Measurements from ENCODE around the gene KIF6.
"Not testable (repeated sequence)": the region's sequence is repeated elsewhere in the genome, so short reads cannot be mapped to it uniquely, and the experiment has no call there.

The KIF6 gene

DNA sequence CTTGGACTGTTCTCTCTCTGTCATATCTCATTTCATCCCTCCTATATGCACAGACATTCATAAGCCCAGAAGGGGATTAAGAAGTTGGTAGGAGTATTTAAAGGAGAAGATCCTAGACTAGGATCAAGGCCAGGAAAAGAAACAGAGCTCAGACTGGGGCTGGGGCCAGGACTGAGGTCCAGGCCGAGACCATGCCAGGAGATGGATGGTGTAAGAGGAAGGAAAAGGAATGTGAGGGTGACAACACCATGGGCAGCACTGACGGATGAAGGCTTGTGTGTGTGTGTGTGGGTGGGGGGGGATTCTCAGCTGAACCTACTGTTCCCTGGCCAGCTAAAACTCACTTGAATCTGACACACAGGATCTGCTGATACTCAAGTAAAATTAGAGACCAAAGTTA is 182.1 kb downstream of the KIF6 start:
- no peak for DNase-seq

DNA sequence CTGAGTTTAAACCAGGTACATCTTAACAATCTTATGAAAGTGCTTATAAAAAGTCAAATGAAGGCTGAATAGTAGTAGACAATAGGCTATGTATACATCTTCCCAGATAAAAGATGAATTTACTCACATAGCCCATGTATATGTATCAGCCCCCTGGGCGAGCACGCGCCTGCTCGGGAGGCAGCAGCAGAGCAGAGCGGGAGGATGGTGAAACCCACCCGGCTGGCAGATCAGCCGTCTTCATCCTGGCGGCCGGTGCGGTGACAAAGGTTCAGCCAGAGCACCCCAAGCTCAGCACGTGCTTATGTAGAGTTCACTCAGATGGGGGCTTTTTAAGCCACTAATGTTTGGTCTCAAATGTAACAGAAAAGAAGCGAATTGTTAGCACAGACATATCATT is 184.8 kb downstream of the KIF6 start:
- no peak for DNase-seq

DNA sequence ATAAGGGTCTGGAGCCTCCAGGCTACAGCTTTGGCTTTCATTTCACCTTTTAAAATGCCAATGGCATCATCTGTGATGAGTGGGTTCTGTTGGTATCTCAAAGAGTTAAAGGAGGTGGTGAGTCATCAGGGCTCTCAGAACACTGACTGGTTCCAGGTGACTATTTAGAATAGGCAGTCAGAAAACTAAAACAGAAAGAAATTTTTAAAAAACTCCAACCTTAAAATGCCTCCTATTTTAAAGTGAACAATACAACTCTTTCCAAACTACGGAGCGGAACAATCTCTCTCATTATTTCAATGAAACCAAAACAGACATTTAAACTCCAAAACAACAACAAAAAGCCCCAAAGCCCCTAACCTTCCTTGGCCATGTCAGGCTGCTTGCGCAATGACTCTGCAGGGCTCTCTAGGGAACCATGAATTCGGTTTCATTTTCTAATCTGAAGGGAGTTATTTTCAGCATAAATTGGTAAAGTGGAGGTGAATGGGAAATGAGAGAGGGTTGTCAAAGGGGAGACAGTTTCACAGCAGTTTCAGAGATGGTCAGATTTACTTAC is 194.9 kb downstream of the KIF6 start:
- DNase-seq = no peak

DNA sequence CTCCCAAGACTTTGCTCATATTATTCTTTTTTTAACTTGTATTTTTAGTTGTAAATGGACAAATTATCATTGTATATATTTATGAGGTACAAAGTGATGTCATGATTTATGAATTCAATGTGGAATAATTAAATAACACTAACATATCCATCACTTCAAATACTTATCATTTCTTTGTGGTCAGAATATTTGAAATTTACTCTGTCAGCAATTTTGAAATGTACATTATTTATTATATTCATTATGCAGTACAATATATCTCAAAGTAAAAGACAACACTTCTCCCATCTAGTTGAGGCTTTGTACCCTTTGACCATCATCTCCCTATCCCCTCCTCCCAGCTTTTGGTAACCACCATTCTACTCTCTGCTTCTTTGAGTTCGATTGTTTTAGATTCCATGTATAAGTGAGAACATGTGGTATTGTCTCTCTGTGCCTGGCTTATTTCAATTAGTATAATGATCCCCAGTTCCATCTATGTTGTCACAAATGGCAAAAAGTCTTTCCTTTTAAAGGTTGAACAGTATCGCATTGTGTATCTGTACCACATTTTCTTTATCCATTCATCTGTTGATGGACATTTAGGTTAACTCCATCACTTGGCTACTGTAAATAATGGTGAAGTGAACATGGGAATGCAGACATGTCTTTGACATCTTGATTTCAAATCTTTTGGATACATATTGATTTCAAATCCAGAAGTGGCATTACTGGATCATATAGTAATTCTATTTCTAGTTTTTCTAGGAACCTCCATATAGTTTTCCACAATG is 197.2 kb downstream of the KIF6 start:
- DNase-seq = no peak

DNA sequence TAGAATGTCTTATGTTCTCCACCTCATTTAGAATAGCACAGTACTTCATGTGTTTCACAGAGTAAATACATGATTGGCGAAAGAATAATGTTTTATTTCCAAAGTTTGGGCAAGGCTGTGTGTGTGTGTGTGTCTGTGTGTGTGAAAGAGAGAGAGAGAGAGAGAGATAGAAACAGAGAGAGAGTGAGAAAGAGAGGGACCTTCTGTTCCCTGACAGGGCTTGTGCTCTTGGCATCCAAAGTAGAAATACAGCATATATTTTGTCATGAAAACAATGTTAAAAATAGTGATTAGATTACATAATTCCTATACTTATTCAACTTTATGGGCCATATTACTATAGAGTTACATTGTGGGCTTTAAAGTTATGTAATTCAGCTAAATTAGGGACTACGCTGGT is 201.2 kb downstream of the KIF6 start:
- no peak for DNase-seq

GRCh38 chr6:39521958-39522357 is 203.2 kb downstream of the KIF6 start:
- no peak for DNase-seq

DNA sequence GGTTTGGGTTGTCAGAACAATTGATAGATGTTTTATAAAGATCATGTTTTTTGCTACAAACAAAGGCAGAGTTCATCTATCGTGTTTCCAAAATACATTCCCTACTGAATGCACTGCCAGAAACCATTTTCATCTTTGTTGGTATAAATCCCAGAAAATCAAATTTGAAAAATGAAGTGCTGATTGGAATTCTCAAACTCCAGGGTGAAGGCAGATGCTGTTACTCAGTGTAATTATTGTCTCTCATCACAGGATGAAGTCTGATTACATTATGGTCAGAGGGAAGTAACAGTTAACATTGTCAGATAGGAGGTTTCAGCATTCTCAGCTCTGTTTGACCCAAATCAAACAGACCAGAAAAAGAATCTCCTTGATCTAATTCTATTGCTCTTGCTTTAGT is 204.3 kb downstream of the KIF6 start:
- DNase-seq = no peak

DNA sequence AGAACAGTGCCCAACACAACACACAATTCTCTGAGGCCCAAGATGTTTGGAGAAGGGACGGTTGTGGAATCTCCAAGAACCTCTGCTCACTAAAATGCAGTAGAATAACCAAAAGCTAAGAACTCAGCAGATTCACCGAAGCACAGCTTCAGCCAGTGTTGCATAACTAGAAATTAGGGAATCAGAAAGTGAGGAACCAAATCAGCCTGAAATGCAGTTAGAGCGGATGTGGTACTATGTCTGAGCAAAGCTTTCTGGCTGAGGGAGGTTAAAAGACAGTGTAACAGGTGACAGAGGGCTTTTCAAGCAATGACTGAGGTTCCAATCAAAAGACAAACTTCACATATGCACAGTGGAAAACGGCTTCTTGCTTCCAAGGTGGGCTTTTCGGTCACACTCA is 204.8 kb downstream of the KIF6 start:
- DNase-seq = no peak

DNA sequence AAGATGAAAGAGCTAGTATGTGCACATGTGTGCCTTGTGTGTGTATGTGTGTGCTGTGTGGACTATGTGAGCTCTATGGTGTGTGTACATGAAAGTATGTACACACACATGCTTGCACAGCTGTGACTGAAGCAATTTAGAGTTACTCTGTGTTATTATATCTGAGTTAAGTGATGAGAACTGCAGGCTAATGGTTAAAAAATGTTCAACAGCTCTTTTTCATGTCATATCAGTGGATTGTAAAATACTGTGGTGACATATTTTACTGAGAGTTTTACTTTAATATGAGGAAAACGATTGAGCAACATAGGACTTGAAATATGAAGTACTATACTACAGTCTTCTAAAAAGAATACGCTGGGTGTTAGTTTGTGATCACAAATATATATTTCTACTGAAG is 207.0 kb downstream of the KIF6 start:
- DNase-seq = no peak

GRCh38 chr6:39517756-39518155 is 207.5 kb downstream of the KIF6 start:
- DNase-seq = no peak

DNA sequence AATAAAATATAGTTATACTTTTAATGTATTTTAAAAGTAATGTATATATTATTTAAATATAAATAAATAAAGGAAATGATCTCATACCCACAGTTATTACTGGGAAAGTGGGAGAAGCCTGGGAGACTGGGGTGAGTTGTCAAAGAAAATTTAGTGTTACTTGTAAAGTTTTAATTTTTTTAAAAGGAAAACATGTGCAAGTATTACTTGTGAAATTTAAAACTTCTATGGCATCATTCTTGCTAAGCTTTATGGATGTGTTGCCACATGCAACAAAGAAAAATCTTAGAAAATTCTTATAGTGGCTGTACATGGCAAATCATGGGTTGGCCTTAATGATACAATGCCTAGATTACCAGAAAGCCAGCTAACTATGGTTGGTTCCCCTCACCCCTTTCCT is 208.7 kb downstream of the KIF6 start:
- no peak for DNase-seq

DNA sequence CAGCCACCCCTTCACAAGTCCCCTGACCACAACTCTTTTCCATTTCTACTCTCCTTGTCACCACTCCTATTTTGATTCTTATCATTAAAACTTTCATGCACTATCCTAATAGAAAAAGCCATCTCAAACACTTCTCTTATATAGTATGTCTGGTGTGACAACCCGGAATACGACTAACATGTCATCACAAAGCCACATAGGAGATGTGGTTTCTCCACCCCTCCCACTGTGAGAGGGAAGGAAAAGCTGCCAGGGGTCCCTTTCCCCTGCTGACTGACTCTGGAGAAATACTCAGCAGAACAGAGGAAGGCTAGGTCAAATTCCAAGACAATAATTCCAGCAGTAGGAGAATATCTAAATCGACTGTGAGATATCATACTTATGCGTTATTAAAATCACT is 209.7 kb downstream of the KIF6 start:
- no peak for DNase-seq

DNA sequence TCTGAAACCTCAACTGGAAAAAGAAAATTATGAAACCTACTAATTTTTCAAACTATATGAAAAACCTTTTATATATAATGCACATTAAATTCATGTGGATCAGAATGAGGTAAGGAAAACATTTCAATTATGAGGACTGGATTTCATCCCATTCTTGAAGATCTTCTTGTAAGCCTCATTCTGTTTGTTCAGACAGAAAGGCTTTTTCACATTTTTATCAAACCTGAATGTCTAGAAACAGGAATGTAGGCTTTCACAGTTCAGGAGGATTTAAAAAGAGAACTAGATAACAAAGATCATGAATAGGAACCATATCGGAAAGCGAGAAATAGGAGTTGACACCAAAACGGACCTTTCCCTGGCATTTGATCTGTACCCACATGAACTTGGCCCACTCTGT is 210.2 kb downstream of the KIF6 start:
- no peak for DNase-seq

- not testable (repeated sequence) for DNase-seq
Measured at GRCh38 chr6:39509831-39510230, 215.4 kb downstream of the KIF6 start.

GRCh38 chr6:39508515-39508914 is 216.7 kb downstream of the KIF6 start:
- no peak for DNase-seq

DNA sequence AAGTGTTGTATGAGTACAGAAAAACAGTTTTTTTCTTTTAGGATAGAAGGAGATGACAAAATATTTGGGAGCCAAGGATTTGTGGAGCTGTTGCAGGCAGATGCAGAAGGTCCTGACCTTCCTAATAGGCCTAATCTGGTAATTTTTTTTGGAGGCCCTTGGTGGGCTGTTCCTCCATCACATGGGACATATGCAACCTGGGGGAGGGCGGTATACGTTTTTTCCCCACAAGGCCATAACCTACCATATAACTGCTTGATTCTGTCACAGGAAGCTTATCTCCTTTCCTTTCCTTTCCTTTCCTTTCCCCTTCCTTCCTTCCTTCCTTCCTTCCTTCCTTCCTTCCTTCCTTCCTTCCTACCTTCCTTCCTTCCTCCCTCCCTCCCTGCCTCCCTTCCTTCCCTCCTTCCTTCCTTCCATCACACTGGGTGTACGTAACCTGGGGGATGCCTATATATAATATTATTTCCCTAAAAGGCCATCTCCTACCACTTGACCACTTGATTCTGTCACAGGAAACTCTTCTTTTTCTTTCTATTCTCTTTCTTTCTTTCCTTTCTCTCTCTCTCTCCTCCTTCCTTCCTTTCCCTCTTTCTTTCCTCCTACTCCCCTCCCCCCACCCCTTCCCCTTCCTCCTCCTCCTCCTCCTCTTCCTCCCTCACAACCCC is 217.7 kb downstream of the KIF6 start:
- DNase-seq = no peak

GRCh38 chr6:39502362-39502955 is 222.7 kb downstream of the KIF6 start:
- DNase-seq = not testable (repeated sequence)

GRCh38 chr6:39499053-39499452 is 226.2 kb downstream of the KIF6 start:
- DNase-seq = no peak

- no peak for DNase-seq
Measured at GRCh38 chr6:39498096-39498495, 227.1 kb downstream of the KIF6 start.

GRCh38 chr6:39496915-39497314 is 228.3 kb downstream of the KIF6 start:
- no peak for DNase-seq

DNA sequence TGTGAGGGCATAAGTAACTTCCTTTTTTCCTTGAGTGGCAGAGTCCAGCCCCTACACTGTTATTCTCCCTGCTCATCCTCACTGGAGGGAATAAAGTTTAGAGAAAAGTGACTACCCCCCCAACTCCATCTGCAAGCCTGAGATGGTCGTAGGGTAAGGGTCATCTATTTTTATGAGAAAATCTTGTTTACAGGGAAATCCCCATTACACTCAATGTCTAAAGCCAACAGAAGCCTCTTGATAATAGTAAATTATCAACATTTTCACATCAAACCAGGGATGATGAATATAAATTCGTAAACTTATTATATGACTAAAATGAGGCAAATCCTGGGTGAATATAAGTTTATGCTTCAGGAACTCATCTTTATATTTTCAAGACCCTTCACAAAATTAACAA is 228.8 kb downstream of the KIF6 start:
- no peak for DNase-seq

- DNase-seq = no peak
Measured at GRCh38 chr6:39495640-39496039, 229.6 kb downstream of the KIF6 start.

DNA sequence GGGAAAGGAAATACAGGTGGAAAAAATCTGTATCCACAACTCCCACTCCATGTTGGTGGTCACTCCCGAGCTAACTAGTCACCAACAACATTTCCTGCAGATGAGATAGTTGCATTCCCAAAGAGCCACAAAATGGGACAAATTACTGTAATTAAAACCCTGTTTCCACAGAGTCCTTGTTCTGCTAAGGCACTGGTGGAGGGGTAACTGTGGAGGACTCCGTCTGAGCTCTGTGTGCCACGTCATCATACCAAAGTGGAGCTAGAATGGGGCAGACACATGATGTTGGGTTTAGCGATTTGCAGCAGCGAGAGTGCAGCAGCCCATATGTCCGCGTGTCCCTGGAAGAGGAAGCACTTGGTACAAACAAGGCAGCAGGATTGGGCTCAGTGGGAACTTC is 230.2 kb downstream of the KIF6 start:
- DNase-seq = no peak

GRCh38 chr6:39493777-39494176 is 231.4 kb downstream of the KIF6 start:
- DNase-seq = no peak
